Measurements from ENCODE around the gene RABGAP1L.

GRCh38 chr1:174445817-174446216 lies 286.5 kb downstream of the RABGAP1L start:
- TF ChIP-seq, protein P1, sequence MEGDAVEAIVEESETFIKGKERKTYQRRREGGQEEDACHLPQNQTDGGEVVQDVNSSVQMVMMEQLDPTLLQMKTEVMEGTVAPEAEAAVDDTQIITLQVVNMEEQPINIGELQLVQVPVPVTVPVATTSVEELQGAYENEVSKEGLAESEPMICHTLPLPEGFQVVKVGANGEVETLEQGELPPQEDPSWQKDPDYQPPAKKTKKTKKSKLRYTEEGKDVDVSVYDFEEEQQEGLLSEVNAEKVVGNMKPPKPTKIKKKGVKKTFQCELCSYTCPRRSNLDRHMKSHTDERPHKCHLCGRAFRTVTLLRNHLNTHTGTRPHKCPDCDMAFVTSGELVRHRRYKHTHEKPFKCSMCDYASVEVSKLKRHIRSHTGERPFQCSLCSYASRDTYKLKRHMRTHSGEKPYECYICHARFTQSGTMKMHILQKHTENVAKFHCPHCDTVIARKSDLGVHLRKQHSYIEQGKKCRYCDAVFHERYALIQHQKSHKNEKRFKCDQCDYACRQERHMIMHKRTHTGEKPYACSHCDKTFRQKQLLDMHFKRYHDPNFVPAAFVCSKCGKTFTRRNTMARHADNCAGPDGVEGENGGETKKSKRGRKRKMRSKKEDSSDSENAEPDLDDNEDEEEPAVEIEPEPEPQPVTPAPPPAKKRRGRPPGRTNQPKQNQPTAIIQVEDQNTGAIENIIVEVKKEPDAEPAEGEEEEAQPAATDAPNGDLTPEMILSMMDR (conservative IDR thresholded peaks at IDR 0.05; ENCODE audit: low read length) = no peak
- no peak for TF ChIP-seq EZH2phosphoT487 (IDR thresholded peaks at IDR 0.05; ENCODE audit: borderline replicate concordance, low read depth, low read length)

All from OCI-LY7 (cell line).